HG02973 (cell line): Measurements from ENCODE around the gene PCED1A.

Source experiments
- ATAC-seq: cut with Tn5 transposase; IDR thresholded peaks from one replicate; pipeline ENCODE4 v1.9.1; 2021; ENCODE audit warnings: moderate library complexity; ENCODE audit not compliant: unreplicated experiment

The PCED1A gene

DNA sequence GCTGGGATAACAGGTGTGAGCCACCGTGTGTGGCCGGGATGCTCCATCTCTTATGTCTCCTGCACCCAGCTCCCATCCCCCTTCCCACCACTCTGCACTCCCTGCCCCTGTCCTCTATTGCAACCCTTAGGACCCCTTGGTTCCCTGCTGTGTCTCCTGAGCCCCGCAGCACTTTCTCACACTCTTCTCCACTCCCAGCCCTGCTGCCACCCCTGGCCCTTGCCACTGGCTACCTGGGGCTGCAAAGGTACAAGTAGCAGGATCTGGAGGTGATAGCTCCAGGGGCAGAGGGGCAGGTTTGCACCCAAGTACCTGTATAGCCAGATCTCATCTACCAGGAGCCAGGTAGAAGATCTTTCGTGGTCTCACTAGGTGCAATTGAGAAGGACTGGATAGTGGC is 33.4 kb downstream of the PCED1A start:
- ATAC-seq = no peak

DNA sequence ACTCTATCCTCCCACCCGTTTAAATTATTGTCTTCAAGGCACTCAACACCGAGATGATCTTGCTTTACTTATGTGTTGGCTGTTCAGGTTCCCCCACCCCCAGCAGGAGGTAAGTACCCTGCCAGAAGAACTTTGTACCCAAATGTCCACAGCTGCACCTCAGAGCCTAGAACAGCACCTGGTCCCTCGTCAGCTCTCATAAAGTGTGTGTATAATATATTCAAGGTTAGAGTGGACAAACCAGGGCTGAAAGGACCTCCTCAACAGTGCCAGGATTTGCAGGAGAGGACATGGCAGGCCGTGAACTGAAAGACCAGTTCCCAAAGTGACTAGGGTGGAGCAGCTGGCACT is 34.1 kb downstream of the PCED1A start:
- ATAC-seq = no peak

DNA sequence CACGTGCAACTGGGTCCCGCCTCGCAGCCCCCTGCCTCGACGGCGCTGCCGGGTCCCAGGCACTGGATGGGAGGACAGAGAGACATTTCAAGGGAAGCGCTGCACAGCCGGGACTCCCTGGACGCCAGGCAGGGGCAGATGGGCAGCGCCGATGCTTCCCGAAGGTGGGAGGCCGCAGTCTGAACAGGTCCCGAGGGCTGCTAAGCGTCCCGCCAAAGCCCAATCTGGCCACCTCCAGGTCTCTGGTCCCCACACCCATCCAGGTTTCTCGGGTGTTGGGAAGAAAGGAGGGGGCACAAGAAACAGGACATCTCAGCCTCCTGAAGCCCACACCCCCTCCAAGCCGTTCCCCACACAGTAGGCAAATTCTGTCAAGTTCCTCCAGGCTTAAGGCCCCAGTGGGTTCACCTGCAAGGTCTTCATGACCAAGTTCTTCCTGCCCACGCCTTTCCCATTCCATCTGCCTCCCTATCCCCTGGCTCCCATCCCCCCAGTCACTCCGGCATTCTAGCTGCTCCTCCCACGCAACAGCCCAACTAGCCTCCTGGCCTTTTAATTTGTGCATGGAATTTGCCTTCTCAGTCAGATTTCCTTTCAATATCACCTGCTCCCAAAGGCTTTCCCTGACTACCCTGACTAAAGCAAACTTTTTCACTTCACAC is 34.6 kb downstream of the PCED1A start:
- no peak for ATAC-seq

DNA sequence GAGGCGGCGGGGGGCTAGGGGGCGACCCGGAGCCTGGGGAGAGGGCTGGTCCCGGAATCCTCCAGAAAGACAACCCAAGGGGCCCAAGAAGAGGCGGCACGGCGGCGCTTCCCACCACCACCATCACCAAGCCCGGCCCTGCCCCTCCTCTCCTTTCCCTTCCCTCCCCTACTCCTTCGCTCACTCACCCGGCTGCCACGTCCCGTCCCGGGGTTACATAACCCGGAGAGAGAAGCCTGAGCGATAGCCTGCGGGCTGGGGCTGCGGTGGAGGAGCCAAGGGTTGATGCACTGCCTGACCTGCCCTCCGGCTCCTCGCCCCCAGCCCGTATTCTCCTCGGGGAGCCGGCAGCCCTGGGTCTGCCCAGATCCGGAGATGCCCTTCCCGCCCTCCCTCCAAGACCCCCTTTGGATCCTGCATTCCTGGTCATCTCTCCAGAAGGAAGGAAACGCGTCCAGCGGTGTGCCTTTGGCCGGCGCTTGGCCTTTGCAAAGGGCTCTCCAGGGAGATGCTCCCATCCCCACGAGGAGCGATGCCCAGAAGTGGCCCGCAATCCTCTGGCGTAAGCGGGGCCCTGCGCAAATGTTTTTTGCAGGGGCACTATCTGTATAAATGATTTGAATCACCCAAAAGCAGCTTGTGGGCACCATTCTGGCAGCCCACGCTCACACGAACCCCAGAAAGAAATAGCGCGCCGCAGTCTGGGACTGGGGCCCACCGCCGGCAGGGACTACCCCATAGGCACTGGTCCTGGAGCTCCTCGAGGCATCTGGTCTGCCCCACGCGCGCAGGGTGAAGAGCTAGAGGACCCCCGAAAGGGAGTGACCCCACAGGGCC is 35.4 kb downstream of the PCED1A start:
- no peak for ATAC-seq

DNA sequence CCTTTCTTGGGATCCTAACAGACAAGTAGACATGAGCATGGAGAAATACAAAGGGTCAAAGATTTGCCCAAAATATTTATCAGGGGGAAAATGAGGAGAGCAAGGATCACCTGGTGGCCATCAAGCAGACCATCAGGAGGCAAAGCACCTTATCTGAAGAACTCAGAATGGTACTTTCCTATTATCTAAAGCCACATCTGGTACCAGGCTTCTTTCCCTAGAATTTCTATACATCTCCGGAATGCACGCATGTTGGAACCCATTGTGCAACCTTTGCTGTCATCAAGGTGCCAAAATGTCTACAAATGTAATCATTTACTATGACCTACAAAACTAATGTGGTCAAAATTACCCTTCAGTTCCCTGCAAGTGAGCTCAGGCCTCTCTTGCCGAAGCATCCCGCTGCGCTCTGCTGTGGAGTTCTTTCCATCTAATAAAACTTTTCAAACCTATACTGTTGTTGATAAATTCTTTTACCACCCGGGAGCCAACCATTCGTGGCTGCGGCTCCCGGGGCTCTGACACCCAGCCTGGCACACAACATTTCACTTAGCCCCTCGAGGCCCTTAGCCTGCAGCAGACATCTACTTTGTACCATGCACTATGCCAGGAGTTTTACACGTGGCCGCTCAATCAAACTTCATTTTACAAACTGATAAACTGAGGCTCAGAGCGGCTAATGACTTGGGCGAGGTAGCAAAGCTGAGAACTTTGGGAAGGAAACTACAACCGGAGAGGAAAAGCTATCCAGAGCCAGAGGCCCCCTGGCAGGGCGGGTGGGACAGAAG is 36.2 kb downstream of the PCED1A start:
- no peak for ATAC-seq

DNA sequence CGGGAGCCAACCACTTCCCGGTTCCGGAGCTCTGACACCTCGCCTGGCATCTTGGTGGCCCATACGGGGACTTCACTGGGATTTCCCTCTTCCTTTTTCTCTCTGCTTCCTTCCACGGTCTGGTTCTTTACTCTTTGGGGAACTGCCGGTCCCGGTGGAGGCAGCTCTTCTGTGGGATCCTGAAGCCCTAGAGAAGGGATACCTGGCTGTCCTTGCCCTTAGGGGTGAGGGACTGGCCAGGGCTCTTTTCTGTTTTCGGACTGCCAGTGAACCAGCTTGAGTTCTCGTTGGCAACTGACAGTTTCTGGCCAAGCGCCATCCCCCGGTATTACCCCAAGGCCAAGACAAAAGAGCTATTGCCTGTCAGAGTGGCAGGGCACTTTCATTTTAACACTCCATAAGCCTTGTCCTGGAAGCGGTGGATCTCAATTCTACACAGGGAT is 39.1 kb downstream of the PCED1A start:
- ATAC-seq = peak; percentile 23

DNA sequence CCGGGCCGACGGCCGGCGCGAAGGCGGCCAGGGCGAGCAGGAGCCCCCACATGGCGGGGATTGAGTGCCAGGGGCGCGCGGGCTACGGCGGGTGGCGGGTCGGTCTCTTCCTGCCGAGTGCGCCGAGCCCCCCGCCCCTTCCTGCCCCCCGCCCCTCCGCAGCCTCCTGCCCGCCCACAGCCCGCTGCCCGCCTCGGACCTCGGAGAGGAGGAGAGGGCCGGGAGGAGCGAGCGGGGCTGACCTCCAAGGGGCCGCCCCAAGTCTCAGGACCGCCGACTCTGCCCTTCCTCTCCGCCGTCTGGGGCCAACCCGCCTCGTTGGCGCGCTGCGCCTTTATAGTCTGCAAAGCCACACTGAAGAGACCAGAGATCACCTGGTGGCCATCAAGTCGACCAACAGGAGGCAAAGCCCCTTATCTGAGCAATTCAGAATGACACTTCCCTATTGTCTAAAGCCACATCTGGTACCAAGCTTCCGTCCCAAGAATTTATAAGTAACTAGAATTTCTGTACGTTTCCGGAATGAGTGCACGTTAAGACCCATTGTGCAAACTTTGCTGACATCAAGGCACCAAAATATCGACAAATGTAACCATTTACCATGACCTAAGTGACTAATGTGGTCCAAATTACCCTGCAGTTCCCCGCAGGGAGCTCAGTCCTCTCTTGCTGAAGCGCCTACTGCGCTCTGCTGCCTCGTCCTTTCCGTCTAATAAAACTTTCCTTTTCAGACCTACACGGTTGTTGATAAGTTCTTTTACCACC is 39.8 kb downstream of the PCED1A start, which contains the start of gene CPXM1:
Gene CPXM1, minus strand, starts transcription at position 107 of the 765 bp plus-strand sequence. Its CDS starts 55 bp downstream, at position 52.
- ATAC-seq = peak; percentile 49

DNA sequence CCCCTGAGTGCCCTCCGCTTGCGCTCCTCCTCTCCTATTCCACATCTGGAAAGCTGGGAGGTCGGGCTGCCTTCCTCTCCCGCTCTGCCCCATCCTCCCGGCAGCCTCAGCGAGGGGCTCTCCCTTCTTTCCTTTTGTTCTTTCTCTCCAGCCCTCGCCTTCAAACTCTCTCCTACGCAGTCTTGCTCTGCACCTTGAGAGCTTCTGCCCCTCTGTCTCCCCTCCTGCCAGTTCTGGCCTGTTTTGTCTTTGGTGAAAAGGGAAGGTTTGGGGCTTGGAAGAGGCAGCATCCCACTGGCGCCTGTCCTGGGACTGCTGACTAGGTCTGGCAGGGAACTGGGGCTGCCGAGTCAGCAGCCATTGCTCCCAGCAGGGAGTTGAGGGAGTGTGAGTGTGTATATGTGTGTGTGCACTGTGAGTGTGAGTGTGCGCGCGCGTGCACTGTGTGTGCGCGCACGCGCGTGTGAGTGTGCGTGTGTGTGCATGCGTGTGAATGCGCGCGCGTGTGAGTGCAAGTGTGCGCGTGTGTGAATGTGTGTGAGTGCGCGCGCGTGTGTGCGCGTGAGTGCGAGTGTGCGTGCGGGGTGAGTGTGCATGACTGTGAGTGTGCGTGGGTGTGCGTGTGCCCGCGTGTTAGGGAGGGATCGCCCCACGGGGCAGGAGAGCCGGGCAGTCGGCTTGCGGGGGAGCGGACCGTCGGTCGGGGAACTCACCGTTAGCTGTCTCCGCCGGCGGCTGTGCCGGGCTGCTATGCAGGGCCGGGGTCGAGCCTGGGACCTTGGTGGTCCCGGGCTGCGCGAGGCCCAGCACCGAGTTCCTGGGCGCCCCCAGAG is 40.6 kb downstream of the PCED1A start:
- ATAC-seq = no peak

DNA sequence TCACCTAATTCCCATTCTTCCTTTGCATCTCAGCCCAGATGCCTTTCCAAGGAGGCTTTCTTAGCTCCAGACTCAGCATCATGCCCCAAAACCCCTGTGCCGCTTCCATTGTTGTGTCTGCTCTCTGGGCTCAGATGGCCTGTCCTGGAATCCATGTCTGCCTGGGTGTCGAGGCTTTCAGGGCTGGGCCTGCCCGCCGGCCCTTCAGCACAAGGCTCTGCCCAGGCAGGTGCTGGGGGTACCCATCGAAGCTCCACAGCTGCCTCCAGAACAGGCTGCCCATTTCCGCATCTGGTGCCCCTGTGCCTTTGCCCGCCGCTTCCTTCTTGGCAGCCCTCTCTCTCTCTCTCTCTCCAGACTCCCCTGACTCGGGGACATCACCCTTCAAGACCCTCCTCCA is 41.2 kb downstream of the PCED1A start:
- ATAC-seq = no peak

DNA sequence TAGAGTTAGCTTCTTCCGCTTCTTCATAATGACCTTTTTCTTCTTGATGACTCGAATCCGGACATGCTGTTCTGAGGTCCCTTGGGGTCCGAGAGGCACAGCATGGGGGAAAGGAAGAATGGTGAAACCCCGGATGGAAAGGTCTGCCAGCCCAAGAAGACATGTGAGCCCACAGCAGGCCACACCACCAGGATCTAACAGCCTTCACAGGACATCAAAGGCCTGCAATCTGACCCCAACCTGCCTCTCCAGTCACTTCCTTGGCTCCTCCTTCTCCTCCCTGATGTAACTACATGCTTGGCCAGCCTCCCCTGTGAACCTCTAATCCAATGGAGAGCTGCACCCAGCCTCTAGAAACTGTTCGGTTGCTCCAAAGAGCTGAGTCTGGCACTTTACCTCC is 41.6 kb downstream of the PCED1A start:
- no peak for ATAC-seq

DNA sequence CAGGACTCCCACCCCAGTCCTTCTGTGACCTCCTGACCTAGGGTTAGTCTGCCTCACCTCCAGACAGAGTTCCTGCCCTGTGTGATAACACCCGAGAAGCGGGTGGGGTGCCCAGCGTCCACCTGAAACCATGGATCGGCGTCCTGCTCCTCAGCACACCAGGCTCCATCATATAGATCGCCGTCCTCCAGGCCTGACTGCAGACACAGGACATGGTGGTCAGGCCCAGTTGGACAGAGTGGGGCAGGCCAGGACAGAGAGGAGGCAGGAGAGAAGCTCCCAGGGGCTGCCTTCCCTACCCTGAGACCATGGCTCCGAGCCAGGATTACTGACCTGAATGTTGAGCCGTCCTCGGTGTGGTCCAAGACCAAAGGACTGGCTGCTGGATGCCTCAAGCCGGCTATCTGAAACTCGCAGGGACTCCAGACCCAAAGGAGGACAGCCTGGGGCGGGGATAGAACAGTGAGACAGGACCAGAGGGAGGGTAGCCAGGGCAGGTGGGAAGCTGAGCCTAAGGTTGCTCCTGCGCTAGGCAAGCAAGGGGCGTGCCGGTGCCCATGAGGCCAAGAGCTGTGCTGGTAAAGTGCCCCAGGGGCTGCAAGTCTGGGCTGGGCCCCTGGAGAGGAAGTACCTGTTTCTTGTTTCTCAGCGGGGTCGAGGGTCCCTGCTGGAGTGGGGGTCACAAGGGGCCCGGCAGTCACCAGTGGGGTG is 42.2 kb downstream of the PCED1A start:
- ATAC-seq = no peak

DNA sequence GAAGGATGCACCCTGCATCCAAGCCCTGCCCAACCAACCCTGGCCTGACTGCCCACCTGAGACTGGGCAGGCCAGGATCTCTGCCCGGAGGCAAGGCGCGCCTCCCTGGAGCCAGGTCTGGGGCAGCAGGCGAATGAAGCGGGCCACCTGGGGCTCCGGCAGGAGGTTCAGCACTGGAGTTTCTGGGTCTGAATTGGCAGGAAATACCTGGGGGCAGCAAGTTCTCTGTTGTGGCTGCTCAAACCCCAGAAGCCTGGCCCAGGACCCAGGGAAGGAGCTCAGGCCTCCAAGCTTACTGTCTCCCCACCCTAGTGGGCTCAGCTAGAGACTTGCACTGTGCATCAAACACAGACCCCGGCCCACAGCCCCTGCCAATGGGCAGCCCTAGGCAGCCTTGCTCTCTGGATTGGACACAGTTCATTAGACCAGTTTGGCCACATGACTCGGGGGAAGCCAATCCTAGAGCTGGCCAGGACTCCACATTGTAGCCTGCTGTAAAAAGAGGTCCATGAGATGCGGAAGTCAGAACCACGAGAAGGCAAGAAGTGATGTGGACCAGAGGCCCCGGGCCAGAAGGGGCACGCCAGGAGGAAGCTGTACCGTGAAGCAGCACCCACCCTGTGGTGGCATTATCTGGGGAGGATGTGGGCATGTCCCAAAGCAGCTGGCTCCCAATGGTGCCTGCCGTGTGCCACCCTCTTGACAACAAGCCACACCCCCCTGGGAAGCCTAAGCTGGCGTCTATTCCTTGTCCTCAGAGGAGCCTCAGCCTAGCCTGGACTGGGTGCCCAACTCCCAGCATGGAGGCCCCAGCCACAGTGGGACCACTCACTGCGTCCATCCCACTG is 43.1 kb downstream of the PCED1A start:
- no peak for ATAC-seq

DNA sequence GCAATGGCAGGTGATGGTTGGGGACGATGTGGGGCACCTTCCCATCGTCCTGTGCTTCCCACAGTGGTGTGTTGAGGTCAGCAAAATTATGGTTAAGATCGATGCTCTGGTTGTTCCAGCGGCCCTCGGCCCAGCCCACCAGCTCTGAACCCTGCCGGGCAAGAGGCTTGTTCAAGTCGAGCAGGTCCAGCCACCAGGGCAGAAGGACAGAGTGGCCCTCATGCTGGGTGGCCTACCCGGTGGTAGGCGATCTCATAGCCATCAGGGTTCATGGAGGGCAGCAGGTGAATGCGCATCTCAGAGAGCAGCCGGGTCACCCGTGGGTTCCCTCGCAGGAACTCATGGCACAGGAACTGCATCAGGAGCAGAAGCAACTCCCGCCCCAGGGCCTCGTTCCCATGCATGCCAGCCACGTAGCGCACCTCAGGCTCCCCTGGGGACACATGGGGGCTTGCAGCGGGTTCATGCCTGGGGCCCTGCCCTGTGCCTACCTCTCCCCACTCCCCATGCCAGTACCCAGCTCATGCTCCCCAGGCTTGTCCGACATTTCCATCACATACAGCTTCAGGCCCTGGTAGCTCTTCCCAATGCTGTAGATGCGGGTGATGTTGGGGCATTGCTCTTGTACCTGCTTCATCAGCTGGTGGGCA is 44.3 kb downstream of the PCED1A start:
- ATAC-seq = no peak

DNA sequence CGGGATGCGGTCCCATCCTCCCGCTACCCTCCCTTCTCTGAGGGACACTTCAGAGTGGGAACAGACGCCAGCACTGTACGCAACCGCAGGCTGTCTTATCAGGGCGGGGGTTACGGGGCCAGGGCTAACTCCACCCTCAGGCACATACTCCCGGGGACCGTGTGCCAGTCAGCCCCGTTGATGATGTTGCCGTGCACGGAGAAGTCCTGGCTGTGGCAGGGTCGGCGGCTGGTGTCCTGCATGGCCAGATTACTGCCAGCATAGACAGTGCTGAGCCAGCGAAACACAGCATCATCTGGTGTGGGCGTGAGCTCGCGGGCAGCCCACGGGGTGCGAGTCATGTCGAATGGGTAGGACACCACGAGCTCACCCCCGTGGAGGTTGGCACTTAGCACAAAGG is 45.0 kb downstream of the PCED1A start:
- no peak for ATAC-seq

DNA sequence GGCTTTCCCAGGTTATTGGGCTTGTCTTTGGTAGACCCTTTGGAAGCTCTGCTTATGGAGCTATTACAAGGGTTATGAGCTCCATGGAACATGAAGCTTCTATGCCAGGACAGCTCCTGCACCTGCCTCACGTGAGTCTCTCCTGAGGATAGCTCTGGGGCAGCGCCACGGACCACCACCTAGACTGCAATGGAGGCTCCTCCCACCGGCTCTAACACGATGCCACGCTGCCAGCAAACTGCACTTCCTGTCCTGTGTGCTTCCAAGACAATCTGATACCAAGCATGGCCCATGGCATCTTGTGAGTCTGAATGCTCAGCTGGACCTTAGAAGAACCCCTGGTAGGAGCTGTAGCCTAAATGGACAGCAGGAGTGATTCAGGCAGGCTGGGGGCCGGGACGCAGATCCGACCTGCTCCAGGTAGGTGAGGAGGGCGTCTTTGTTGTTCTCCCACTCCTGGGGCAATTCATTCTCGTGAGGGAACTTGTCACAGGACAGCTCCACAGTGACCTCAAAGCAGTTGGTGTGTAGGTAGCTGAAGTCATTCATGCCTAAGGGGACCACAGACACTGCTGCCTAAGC is 45.5 kb downstream of the PCED1A start:
- no peak for ATAC-seq

DNA sequence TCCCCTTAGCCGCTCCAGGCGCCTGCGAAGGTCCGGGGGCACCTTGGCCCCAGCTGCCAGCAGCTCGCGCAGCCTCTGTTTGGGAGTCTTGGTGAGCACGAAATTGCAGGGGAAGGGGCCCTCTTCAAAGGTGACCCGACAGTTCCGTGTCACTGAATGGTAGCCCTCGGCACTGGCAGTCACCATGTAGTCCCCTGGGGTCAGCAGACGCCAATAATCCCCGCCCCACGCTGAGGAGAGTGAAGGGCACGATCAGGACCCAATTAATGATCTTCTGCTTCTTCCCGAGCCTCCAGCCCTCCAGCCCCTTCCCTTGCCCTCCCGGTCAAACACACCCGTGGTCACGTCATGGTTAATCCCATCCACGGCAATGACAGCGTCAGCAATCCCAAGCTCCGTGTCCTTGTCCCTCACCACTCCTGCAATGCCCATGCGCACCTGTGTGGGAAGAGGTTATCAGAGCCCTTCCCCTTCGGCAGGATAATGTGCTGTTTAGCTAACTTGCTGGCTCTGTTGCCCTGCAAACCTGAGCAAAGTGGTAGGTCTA is 46.2 kb downstream of the PCED1A start:
- no peak for ATAC-seq

DNA sequence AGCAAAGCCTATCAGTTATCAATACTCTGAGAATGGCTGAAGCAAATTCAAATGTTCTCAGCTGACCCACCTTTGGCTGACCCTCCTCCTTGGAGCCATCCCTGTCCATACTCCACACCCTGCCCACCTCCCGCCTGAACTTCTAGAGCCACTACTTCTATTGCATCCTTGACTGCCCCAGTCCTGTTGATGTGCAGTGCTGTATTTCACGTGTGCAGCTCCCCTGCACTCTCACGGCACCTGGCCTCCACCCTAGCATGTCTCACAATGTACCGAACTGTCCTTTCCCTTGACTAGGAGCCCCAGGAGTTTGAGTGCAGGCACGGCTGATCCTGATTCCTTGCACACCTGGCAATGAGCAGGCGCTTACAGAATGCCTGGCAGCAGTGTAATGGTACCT is 47.0 kb downstream of the PCED1A start:
- ATAC-seq = no peak
